SHP77 treated with DMSO at 0.1 percent for 48 hours (cell line): ENCODE data around the gene AR.

ENCODE experiments used
- DNase-seq: peaks from one replicate; lab custom pipeline; 2025; lab: John Stamatoyannopoulos, UW

AR gene

GRCh38 chrX:67563469-67564448 is 19.9 kb downstream of the AR start:
- DNase-seq = no peak

- DNase-seq = no peak
Measured at GRCh38 chrX:67564475-67564874, 20.7 kb downstream of the AR start.

- DNase-seq = no peak
Measured at GRCh38 chrX:67568769-67569168, 24.9 kb downstream of the AR start.

GRCh38 chrX:67570839-67571238 is 27.0 kb downstream of the AR start:
- DNase-seq = no peak

GRCh38 chrX:67574696-67575095 is 30.9 kb downstream of the AR start:
- no peak for DNase-seq

- no peak for DNase-seq
Measured at GRCh38 chrX:67582436-67582835, 38.6 kb downstream of the AR start.

GRCh38 chrX:67583171-67583570 is 39.4 kb downstream of the AR start:
- no peak for DNase-seq

GRCh38 chrX:67585401-67585800 is 41.6 kb downstream of the AR start:
- no peak for DNase-seq

GRCh38 chrX:67587946-67588624 is 44.3 kb downstream of the AR start:
- DNase-seq = no peak

GRCh38 chrX:67596839-67597790 is 53.3 kb downstream of the AR start:
- no peak for DNase-seq

- DNase-seq = no peak
Measured at GRCh38 chrX:67599532-67599931, 55.7 kb downstream of the AR start.

- DNase-seq = no peak
Measured at GRCh38 chrX:67601771-67602170, 58.0 kb downstream of the AR start.

- DNase-seq = no peak
Measured at GRCh38 chrX:67604979-67605703, 61.3 kb downstream of the AR start.

- DNase-seq = no peak
Measured at GRCh38 chrX:67607466-67607865, 63.6 kb downstream of the AR start.

GRCh38 chrX:67610282-67610681 is 66.5 kb downstream of the AR start:
- DNase-seq = no peak

GRCh38 chrX:67612231-67612630 is 68.4 kb downstream of the AR start:
- DNase-seq = no peak

GRCh38 chrX:67613366-67613765 is 69.5 kb downstream of the AR start:
- no peak for DNase-seq

- no peak for DNase-seq
Measured at GRCh38 chrX:67613996-67614395, 70.2 kb downstream of the AR start.

- no peak for DNase-seq
Measured at GRCh38 chrX:67614423-67614822, 70.6 kb downstream of the AR start.

- DNase-seq = no peak
Measured at GRCh38 chrX:67619253-67619652, 75.4 kb downstream of the AR start.

- no peak for DNase-seq
Measured at GRCh38 chrX:67622053-67622585, 78.3 kb downstream of the AR start.
